ENCODE results near the gene TOX3.

Gene TOX3

DNA sequence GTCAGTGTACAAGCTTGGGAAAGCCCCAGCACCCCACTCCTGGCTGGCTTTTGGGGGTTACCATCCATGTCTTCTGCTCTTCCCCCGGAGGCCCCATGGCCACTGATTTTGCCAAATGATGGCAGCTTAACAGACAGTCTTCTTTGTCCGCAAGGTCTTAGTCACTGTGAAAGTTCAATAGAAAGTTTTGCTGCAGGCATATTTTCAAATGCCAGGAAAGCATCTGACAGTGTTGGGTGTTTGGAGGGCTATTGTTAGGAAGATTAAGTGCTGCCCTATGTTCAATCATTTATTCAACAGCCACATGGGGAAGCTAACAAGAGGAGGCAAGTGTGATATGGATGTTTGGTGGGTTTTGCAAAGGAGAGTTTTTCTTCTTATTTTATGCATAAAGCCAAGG, 122.4 kb downstream of the TOX3 start:
- Histone ChIP-seq H3K27me3 (ENCODE audit: low read length) (no peaks in the 10 kb centered on the region), H3K9me3 (ENCODE audit: insufficient read depth, low read length) (no peaks in the 10 kb centered on the region), H3K4me2 (ENCODE audit: low read depth, low read length, poor library complexity, severe bottlenecking) (no peak overlapping the region), H3K27ac (ENCODE audit: low read depth, low read length) (no peak overlapping the region), H2AFZ (ENCODE audit: low read depth, low read length, severe bottlenecking) (no peak overlapping the region), H3K36me3 (ENCODE audit: low read length) (no peaks in the 10 kb centered on the region), H3K79me2 (ENCODE audit: insufficient read depth, low read length) (no peaks in the 10 kb centered on the region), H3F3A (ENCODE audit: insufficient read depth) (no peaks in the 10 kb centered on the region), H3K9me2 (replicated peaks; ENCODE audit: insufficient read depth, low read length) (no peaks in the 10 kb centered on the region), H4K20me1 (ENCODE audit: low read depth, low read length) (no peaks in the 10 kb centered on the region), H3K4me3 (ENCODE audit: insufficient read depth, low read length, poor library complexity, severe bottlenecking) (no peak overlapping the region), H3K9ac (ENCODE audit: low read length) (no peak overlapping the region)
- TF ChIP-seq EZH2phosphoT487 (conservative IDR thresholded peaks at IDR 0.05; ENCODE audit: low read length) (no peak), CTCF (IDR thresholded peaks at IDR 0.05; ENCODE audit: insufficient read depth, low read length, poor library complexity, severe bottlenecking) (no peak)

- no peaks in the 10 kb centered on the region for H3F3A ChIP-seq (ENCODE audit: insufficient read depth)
- no peak overlapping the region for H3K27ac ChIP-seq (ENCODE audit: low read depth, low read length)
- no peaks in the 10 kb centered on the region for H3K27me3 ChIP-seq (ENCODE audit: low read length)
- no peaks in the 10 kb centered on the region for H3K9me2 ChIP-seq (replicated peaks; ENCODE audit: insufficient read depth, low read length)
- no peaks in the 10 kb centered on the region for H3K36me3 ChIP-seq (ENCODE audit: low read length)
- H3K79me2 ChIP-seq (ENCODE audit: insufficient read depth, low read length): no peaks in the 10 kb centered on the region
- H3K9me3 ChIP-seq (ENCODE audit: insufficient read depth, low read length): no peaks in the 10 kb centered on the region
- H3K9ac ChIP-seq (ENCODE audit: low read length): no peak overlapping the region
- TF ChIP-seq CTCF (IDR thresholded peaks at IDR 0.05; ENCODE audit: insufficient read depth, low read length, poor library complexity, severe bottlenecking): no peak
- TF ChIP-seq EZH2phosphoT487 (conservative IDR thresholded peaks at IDR 0.05; ENCODE audit: low read length): no peak
- no peak overlapping the region for H3K4me2 ChIP-seq (ENCODE audit: low read depth, low read length, poor library complexity, severe bottlenecking)
- H2AFZ ChIP-seq (ENCODE audit: low read depth, low read length, severe bottlenecking): no peak overlapping the region
- no peaks in the 10 kb centered on the region for H4K20me1 ChIP-seq (ENCODE audit: low read depth, low read length)
- H3K4me3 ChIP-seq (ENCODE audit: insufficient read depth, low read length, poor library complexity, severe bottlenecking): no peak overlapping the region
These were observed 124.6 kb downstream of the TOX3 start for GRCh38 chr16:52422307-52422706.

GRCh38 chr16:52418201-52418600, 128.7 kb downstream of the TOX3 start:
- Histone ChIP-seq H3K4me2 (ENCODE audit: low read depth, low read length, poor library complexity, severe bottlenecking) (no peak overlapping the region), H3K9me2 (replicated peaks; ENCODE audit: insufficient read depth, low read length) (no peaks in the 10 kb centered on the region), H3F3A (ENCODE audit: insufficient read depth) (no peaks in the 10 kb centered on the region), H3K36me3 (ENCODE audit: low read length) (no peaks in the 10 kb centered on the region), H3K27ac (ENCODE audit: low read depth, low read length) (no peak overlapping the region), H3K27me3 (ENCODE audit: low read length) (no peaks in the 10 kb centered on the region), H3K9ac (ENCODE audit: low read length) (no peak overlapping the region), H3K79me2 (ENCODE audit: insufficient read depth, low read length) (no peaks in the 10 kb centered on the region), H2AFZ (ENCODE audit: low read depth, low read length, severe bottlenecking) (no peak overlapping the region), H3K9me3 (ENCODE audit: insufficient read depth, low read length) (no peaks in the 10 kb centered on the region), H4K20me1 (ENCODE audit: low read depth, low read length) (no peaks in the 10 kb centered on the region), H3K4me3 (ENCODE audit: insufficient read depth, low read length, poor library complexity, severe bottlenecking) (no peak overlapping the region)
- TF ChIP-seq CTCF (IDR thresholded peaks at IDR 0.05; ENCODE audit: insufficient read depth, low read length, poor library complexity, severe bottlenecking): no peak
- no peak for TF ChIP-seq EZH2phosphoT487 (conservative IDR thresholded peaks at IDR 0.05; ENCODE audit: low read length)

GRCh38 chr16:52416888-52417287, 130.1 kb downstream of the TOX3 start:
- Histone ChIP-seq H3K36me3 (ENCODE audit: low read length) (no peaks in the 10 kb centered on the region), H3K9me2 (replicated peaks; ENCODE audit: insufficient read depth, low read length) (no peaks in the 10 kb centered on the region), H3K79me2 (ENCODE audit: insufficient read depth, low read length) (no peaks in the 10 kb centered on the region), H3K27me3 (ENCODE audit: low read length) (no peaks in the 10 kb centered on the region), H3K9me3 (ENCODE audit: insufficient read depth, low read length) (no peaks in the 10 kb centered on the region), H2AFZ (ENCODE audit: low read depth, low read length, severe bottlenecking) (no peak overlapping the region), H4K20me1 (ENCODE audit: low read depth, low read length) (no peaks in the 10 kb centered on the region), H3F3A (ENCODE audit: insufficient read depth) (no peaks in the 10 kb centered on the region), H3K9ac (ENCODE audit: low read length) (no peak overlapping the region), H3K4me3 (ENCODE audit: insufficient read depth, low read length, poor library complexity, severe bottlenecking) (no peak overlapping the region), H3K4me2 (ENCODE audit: low read depth, low read length, poor library complexity, severe bottlenecking) (no peak overlapping the region), H3K27ac (ENCODE audit: low read depth, low read length) (no peak overlapping the region)
- TF ChIP-seq CTCF (IDR thresholded peaks at IDR 0.05; ENCODE audit: insufficient read depth, low read length, poor library complexity, severe bottlenecking) (no peak), EZH2phosphoT487 (conservative IDR thresholded peaks at IDR 0.05; ENCODE audit: low read length) (no peak)

Data from SU-DHL-6 (cell line).